Measurements from ENCODE around the gene GTF2F2.
"Not testable (repeated sequence)": the region's sequence is repeated elsewhere in the genome, so short reads cannot be mapped to it uniquely, and the experiment has no call there.

The GTF2F2 gene

DNA sequence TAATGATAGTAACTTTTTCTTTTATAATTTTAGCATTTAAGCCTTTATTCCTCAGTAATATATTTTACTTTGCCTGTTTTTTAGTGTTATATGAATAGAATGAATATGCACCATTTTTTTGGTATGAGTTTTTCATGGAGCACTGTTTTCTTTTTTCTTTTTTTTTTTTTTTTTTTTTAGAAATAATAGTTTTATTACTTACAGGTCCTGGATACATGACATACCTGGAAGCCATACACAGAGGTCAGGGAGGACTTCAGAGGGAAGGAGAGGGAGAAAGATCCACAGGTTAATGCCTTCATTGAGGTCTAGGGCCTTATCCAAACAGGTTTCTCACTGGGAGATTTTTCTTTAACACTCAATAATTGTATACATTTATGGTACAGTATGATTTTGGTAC lies 54.2 kb downstream of the GTF2F2 start:
- DNase-seq (ENCODE audit: extremely low spot score, insufficient read length, low read depth) (no peak), FAIRE-seq (no peak)

DNA sequence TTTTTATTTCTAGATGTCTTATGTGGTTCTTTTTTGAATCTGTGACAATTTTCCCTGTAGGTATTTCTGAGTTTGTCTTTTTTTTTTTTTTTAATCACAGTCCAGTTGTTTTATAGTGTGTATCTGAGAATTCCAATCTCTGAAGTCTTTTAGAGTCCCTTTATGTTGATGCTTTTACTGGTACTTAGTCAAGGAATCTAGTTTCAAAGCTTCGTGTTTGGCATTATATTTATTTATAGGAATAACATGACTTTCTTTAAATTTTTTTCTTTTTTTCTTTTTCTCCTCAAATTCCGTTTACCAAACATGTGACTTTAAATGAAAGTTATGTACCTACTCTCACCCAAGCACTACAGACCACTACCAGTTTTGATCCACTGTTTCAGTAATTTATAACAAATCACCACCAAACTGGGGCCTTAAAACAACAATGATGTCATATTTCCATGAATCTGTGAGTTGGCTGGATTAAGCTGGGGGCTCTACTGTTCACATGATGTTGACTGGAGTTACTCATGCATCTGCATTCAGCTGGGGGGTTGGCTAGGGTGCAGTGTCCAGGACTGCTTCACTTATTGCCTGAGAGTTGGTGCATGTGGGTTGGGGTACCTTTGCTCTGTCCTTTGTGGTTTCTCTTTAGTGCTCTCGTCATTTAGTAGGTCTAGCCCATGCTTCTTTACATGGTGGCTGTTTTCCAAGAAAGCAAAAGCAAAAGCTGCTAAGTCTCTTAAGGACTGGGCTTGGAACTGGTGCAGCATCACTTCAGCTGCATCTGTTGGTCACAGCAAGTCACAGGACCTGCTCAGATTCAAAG lies 58.2 kb downstream of the GTF2F2 start:
- no peak for DNase-seq (ENCODE audit: extremely low spot score, insufficient read length, low read depth)
- FAIRE-seq, result no peak

DNA sequence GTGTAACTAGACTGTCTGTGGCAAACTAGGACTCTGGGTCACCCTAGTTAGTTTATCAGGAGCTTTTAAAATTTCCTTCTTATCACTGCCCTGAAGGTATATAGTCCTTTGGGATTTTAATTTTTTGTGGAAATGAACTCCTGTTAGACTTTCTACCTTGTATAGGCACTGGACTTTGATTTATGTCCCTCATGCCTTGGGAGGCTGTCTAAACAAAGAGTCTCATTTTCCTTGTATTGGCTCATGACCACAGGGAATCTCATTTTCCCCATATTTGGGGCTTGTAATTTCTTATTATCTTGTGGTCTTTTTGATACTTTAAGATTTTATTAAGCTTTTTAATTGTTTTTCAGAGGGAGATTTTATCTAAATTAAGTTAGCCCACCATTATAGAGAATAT lies 59.1 kb downstream of the GTF2F2 start:
- FAIRE-seq, result no peak

DNA sequence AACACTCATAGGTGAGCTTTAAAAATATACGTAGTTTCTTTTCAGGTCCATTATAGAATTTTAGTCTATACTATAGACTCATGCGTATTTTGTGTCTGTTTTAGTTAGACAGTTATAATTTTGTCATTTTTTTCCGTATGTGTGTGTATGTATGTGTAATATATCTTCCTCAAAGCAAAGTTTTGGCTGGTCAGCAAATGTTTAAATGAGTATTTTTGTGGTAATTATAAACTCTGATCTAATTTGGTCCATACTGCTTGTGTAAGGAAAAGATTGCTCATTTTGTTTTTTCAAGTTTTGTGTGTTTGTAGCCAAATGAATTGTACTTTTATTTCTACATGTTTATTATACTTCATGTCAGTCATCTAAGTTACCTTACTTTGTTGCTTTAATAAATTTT lies 60.0 kb downstream of the GTF2F2 start:
- FAIRE-seq, result no peak
- no peak for DNase-seq (ENCODE audit: extremely low spot score, insufficient read length, low read depth)

More for the DNA sequence above, 59.1 kb downstream of the GTF2F2 start:
- no peak for DNase-seq (ENCODE audit: extremely low spot score, insufficient read length, low read depth)

DNA sequence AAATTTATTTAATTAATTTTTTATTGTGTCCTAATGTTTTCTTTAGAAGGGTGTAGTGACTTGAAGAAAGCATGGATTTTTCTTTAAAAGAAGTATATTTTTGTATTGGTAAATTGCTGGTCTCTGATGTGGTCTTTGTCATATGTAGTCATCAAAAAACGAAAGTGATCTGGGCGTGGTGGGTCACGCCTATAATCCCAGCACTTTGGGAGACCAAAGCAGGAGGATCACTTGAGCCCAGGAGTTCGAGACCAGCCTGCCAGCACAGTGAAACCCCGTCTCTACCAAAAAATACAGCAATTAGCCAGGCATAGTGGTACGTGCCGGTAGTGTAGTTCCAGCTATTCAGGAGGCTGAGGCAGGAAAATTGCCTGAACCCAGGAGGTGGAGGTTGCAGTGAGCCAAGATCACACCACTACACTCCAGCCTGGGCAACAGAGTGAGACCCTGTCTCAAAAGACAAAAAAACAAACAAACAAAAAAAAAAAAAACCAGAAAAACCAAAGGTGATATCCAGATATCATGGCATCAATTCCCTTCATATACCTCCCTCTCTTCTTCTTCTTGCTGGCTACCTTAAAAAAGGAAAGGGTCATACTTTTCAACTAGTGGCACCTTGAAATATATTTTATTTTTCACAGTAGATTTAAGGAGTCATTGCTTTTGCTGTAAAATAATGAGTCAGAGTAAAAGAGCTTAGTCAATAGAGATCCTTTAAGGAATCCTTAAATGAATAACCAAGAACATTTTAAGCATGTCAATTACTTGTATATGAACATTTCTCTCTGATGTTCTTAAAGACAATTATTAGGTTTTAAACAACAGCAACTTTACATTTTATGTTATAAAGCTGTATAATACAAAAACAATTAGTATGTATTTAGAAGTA lies 60.6 kb downstream of the GTF2F2 start:
- DNase-seq (ENCODE audit: extremely low spot score, insufficient read length, low read depth) (no peak), FAIRE-seq (no peak)

DNA sequence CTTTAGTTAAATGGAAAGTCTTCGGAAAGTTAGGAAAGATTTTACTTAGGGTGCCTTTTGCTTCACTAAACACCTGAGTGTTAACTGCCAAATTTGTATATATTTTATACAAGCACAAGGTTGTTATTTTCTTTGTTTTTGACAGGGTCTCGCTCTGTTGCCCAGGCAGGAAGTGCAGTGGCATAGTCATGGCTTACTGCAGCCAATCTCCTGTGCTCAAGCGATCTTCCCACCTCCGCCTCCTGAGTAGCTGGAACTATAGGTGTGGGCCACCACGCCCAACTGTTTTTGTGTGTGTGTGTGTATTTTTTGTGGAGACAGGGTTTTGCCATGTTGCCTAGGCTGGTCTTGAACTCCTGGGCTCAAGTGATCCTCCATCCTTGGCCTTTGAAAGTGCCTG lies 64.4 kb downstream of the GTF2F2 start:
- DNase-seq (ENCODE audit: extremely low spot score, insufficient read length, low read depth) (no peak), FAIRE-seq (peak; percentile 26)

DNA sequence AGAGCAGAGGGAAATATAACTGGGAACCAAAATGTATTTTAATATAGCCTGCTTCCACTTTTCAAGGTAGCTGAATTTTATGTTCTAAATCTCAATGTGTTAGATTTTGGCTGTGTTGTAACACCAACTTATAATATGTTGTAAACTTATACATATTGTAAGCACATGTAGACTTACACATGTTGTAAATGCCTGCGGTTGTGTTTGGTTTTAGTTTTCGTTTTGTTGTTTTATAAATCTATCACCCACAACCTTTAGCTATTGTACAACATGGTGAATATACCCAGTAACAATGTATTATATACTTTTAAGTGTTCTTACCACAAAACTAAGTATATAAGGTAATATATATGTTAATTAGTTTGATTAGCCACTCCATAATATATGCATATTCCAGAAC lies 65.0 kb downstream of the GTF2F2 start:
- FAIRE-seq (no peak), DNase-seq (ENCODE audit: extremely low spot score, insufficient read length, low read depth) (no peak)

DNA sequence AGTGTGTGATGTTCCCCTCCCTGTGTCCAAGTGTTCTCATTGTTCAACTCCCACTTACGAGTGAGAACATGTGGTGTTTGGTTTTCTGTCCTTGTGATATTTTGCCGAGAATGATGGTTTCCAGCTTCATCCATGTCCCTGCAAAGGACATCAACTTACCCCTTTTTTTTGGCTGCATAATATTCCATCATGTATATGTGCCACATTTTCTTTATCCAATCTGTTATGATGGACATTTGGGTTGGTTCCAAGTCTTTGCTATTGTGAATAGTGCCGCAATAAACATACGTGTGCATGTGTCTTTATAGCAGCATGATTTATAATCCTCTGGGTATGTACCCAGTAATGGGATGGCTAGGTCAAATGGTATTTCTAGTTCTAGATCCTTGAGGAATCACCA lies 68.8 kb downstream of the GTF2F2 start:
- DNase-seq (ENCODE audit: extremely low spot score, insufficient read length, low read depth); FAIRE-seq: not testable (repeated sequence)

DNA sequence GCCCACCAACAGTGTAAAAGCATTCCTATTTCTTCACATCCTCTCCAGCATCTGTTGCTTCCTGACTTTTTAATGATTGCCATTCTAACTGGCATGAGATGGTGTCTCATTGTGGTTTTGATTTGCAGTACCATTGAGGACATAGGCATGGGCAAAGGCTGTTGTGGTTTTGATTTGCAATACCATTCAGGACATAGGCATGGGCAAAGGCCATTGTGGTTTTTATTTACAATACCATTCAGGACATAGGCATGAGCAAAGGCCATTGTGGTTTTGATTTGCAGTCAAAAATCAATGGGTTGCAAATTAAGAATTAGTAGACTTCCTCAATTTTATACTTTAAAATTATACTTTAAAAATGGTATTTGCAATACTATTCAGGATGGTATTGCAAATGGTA lies 69.2 kb downstream of the GTF2F2 start:
- not testable (repeated sequence) for FAIRE-seq; DNase-seq (ENCODE audit: extremely low spot score, insufficient read length, low read depth)

DNA sequence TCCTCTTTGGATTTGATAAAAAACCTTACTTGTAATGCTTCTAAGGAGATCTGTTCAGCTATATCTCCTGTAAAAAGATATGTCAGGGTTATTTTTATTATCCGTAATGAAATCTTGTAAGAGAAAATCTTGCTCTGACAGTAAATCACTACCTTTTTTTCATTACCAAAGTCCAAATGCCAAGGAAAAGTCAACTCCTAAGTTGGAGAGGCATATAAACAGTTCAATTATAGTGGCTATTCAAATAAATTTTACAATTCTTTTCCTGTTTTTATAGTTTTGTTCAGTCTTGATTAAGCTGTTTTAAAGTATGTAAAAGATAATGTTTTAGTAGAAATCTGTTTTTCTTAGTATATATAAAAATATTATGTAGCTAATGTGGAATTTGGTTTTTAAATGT lies 71.6 kb downstream of the GTF2F2 start:
- no peak for FAIRE-seq

DNA sequence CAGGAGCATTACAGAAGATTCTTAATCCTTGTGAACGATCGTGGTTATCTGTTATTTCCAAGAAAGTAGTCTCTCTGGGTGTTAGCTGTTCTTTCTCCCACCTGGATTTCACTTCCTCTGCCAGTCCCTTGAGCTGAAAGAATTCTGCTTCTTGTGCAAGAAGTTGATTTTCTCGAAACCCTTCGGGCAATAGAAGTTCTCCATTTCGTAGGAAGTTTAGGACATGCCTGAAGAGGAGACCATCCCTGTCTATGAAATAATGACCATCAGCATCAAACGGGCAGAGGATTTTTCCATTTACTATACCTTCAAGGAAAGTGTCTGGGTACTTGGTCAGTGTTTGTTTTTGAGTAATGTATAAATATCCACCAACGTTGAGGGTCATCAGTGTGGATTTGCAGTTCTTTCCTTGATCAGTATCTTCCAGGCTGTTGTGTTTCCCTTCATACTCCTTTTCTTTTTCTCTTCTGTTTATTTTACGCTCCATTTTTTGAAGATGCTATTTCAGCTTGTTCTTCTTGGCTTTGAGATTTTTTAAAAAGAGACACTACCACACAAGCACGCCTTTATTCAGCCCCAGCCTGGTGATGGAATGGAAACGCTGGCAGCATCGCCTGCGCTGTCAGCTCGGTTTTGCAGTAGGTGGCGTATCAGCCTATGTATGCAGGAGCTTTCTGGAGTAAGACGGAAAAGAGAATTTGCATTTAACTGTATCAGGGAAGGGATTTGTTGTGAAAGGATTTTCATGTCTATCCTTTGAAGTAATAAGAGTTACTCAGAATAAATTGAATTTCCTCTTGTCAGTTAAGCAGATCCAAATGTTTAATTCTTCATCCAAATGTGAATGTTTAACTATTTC lies 74.0 kb downstream of the GTF2F2 start:
- FAIRE-seq (peak; percentile 52), DNase-seq (ENCODE audit: extremely low spot score, insufficient read length, low read depth) (no peak)

More for the DNA sequence above, 71.6 kb downstream of the GTF2F2 start:
- DNase-seq (ENCODE audit: extremely low spot score, insufficient read length, low read depth), result no peak

DNA sequence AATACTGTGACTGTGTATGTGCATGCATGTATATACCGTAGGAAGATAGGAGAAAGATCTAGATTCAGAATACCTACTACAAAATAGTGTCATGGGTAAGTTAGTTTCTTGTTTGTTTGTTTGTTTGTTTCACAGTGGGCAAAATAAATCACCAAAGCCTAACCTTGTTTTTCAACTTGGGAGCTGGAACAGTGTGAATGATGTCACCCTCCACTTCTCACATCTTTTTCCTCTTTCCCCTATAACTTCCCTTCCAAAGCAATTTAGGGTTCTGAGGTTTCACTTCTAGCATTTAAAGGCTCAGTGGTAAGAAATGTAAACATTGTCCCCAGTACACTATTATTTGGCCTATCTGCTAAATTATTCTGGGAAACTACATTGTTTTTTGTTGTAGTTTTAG lies 75.1 kb downstream of the GTF2F2 start:
- FAIRE-seq (peak; percentile 59), DNase-seq (ENCODE audit: extremely low spot score, insufficient read length, low read depth) (no peak)

DNA sequence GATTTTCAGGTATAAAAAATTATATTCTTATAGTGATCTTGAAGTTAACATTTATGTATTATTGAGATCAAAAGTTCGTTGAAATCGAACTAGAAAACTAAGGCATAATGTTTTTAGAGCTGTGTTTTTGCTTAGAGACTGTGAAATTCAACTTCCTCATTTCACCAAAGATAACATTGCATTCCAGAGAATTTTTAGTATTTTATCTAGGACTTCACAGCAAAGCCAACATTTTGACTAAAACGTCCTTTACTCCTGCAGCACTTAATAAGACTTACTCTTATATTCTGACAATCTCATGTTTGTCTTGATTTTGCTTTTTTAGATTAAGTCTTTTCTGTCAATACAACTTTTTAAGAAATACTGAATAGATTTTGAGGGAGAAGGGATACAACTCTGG lies 75.8 kb downstream of the GTF2F2 start:
- FAIRE-seq (no peak), DNase-seq (ENCODE audit: extremely low spot score, insufficient read length, low read depth) (no peak)

DNA sequence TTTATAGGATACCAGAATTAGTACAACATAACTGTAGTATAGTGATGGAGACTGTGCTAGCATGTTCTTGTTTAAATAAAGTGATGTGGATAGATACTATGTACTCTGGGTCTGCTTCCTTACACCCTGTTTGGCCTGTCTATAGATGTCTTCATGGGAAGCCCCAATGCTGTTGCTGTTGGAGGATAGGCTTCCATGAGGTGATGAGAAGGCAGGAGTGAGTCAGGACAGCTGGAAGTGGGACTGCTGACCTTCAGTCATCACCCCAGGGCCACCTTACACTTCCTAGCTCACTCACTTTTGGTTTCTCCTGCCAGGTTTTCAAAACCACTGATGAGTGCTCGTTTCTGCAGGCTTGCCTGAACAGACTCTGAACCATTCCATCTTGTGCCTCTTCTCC lies 76.3 kb downstream of the GTF2F2 start:
- FAIRE-seq, result peak; percentile 59
- no peak for DNase-seq (ENCODE audit: extremely low spot score, insufficient read length, low read depth)

DNA sequence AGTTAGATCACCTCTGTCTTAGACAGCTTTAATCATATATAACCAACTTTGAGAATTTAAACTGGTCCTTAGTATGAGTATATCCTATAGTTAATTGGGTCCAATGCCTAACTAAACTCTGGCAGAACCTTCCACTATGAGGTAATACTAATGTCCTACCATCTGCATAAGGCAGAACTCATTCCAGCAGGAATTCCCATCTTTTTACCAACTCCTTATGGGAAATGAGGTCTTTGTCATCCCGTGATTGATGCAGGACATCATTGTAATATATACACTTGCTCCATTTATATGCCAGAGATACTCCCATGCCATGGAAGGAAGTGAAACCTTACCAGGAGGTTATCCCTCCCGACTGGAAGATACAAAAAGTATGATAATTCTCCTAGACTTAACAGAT lies 77.7 kb downstream of the GTF2F2 start:
- DNase-seq (ENCODE audit: extremely low spot score, insufficient read length, low read depth), result no peak
- no peak for FAIRE-seq

DNA sequence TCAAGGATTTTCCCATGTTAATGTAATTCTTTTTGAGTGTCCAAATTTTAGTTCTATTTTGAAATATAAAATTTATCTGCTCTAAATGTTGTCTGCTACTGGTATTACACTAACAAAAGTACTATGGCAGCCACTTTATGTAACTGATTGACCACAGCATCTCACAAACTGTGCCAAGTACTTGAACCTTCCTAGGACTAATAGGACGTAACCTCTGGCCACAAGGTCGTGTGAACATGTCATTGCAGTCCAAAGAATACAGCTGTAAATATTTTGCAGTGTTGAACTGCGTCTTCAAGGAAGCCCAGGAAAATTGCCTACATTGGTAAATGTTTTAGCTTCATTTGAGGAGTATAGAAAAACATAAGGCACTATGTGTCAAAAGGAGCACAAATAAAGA lies 78.6 kb downstream of the GTF2F2 start:
- DNase-seq (ENCODE audit: extremely low spot score, insufficient read length, low read depth) (no peak), FAIRE-seq (no peak)

DNA sequence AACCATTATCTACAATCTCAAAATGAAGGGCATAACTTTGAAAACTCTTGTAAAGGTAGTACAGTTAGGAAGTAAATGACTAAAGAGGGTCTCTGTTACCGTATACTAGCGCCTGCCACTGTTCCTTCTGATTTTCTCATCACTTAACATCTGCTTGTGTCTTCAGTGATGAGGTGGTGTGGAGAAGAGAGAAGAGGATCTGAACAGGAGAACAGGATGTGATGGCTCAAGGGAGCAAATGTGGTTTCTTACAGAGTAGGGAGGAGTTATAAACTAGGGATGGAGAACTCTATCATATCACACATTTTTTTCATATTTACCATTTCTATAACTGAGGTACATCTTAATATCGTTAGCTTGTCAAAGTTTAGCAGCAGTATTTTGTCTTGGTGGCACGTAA lies 79.4 kb downstream of the GTF2F2 start:
- peak; percentile 29 for FAIRE-seq
- DNase-seq (ENCODE audit: extremely low spot score, insufficient read length, low read depth), result no peak

DNA sequence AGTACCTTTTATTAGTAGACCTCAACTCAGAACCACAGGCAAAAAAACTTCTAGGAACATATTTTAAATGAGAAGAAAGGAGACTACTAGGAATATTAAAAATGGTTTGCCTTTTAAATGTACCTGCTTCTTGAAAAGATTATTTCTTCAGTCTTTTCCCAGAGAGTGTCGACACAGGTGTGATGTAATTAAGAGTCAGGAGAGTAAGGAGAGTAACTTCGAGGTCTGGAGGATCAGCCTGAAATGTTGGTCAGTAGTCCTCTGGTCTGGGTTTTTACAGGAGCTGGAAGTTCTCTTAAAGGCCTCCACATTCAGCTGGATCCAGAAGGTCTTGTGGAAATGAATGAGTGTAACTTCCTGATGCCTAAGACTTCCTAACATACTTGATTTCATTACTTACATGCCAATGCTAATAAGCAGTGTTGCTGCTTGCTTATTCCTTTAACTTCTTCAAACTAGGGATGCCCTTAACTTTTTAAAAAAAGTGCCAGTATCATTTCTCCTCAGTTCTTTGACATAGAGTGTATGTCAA lies 80.5 kb downstream of the GTF2F2 start, which contains the start of gene KCTD4:
KCTD4 (minus strand) TSS at position 345 of the 532 bp plus-strand sequence. CDS start 6,478 bp downstream, outside the sequence.
- DNase-seq (ENCODE audit: extremely low spot score, insufficient read length, low read depth) (no peak), FAIRE-seq (no peak)

DNA sequence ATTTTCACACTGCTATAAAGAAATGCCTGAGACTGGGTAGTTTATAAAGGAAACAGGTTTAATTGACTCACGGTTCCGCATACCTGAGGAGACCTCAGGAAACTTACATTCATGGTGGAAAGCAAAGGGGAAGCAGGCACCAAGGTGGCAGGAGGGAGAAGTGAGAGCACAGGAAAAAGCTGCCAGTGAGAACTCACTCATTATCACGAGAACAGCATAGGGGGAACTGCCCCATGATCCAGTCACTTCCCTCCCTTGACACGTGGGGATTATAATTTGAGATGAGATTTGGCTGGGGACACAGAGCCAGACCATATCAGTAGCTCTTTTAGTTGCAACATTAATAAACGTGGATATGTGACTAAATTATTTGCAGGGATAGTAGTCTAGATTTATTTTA lies 84.8 kb downstream of the GTF2F2 start:
- peak; percentile 31 for FAIRE-seq
- no peak for DNase-seq (ENCODE audit: extremely low spot score, insufficient read length, low read depth)

DNA sequence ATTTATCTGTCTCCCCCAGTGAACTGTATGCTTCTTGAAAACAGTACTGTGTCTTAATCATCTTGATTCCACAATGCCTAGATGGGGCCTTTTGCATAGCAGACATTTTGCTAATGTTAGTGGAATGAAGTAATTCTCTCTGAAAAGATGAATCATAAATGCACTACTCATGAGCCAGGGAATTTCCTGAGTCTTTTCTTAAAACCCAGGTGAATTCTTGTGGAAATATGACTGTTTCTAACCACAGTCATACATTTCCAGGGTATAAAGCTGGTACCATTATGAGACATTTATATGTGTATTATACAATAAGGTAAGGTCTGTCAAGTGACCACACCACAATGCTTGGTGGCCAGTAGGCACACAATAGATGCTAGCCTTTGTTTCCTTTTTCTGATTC lies 86.0 kb downstream of the GTF2F2 start:
- DNase-seq (ENCODE audit: extremely low spot score, insufficient read length, low read depth), result no peak
- FAIRE-seq, result peak; percentile 47
